Activated T-helper 9 cell treated with anti-CD3 and anti-CD28 coated beads, Interleukin-2, amount 50 U/mL, for 16 hours (primary cell): ENCODE data around the gene PLEKHA3.
"Not testable (repeated sequence)": the region's sequence is repeated elsewhere in the genome, so short reads cannot be mapped to it uniquely, and the experiment has no call there.

Experiments used
- DNase-seq: peaks from one replicate; pipeline ENCODE4 v3.0.0-alpha.2; 2020; ENCODE audit warnings: low read depth

Gene PLEKHA3

GRCh38 chr2:178525460-178525859 is 45.2 kb downstream of the PLEKHA3 start:
- not testable (repeated sequence) for DNase-seq

DNA sequence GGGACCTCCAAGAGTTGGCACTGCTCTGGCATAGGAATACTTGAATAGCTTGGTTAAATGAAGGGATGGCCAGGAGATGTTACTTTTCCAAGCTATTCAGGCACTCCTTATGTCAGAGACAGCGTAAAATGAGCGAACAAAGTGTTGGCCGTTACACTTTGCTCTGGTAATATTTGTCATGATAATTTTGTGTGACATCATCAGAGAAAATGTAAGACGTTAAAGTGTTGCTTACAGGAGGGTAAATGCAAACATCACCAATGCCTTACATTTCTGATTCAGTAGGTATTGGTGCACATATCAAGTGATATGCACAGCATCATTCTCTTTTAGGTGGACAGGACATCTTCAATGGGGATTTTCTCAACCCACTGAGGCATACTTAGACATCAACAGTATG is 46.0 kb downstream of the PLEKHA3 start:
- DNase-seq, result no peak

DNA sequence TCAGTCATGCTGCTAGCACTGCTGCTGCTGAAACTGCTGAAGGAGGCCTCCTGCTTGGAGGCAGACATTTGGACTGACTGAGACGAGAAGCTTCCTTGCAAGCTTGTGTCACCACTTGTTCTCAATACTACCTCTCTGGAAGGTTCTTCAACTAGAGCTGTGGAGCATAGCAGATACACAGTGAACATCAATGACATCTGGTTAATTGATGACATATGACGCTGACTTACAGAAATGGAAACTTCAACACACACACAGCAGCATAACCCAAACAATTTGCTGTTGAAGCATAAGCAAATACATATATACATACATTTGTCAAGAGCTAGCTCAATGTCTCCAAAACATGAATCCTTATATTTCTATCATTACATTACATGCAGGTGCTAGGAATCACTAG is 47.3 kb downstream of the PLEKHA3 start:
- DNase-seq, result no peak

GRCh38 chr2:178528647-178529046 is 48.4 kb downstream of the PLEKHA3 start:
- DNase-seq, result no peak

DNA sequence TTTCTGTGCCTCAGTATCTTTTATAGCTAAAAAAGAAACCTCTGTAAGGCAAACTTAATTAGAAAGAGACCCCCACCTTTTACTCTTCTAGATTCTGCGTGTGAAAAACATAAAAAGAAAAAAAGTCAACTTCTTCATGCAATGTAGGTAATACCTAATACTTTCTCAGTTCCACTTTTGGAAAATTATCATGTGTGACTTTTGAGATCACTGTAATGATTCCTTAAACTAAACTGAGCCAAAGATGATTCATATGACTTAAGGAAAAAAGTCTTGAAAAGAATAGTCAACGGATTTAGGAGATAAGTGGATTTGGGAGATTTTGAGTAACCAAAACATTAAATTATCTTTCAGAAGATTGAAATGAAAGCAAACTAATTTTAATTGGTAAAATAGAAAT is 48.9 kb downstream of the PLEKHA3 start:
- DNase-seq, result no peak

GRCh38 chr2:178530131-178530530 is 49.9 kb downstream of the PLEKHA3 start:
- DNase-seq, result no peak

GRCh38 chr2:178530625-178531142 is 50.4 kb downstream of the PLEKHA3 start:
- DNase-seq, result peak; percentile 3

DNA sequence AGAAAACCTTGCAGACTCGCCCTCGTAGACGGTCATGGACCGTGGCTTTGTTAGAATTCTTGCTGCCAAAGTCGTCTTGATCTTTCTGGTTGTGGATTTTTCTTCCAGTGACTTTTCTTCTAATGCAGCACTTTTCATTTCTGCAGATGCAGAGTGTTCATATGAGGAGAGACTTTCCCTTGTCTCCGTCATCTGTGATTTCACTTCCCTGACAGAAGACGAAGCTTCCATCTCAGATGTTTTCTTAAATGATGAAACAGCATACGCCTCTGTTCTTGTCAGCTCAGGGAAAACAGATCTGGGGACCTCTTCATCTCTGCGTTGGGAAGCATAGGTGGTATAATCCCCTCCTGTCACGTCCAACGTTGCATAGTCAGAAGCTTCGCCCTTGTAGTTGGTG is 50.9 kb downstream of the PLEKHA3 start:
- DNase-seq, result no peak

DNA sequence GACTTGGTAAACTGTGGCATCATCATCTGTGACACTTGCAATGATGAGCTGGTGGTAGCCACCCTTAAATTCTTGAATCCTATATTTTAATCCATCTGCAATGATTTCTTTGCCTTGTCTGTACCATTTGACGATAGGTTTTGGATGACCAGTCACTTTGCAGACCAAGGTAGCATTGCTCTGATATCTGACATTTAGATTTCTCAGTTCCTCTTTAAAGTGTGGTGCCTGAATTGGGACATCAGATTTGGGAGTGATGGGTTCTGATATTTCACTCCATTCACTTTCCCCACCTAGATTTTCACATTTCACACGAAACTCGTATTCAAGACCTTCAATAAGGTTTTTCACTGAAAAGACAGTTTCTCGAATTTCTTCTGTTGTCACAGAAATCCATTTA is 55.8 kb downstream of the PLEKHA3 start:
- no peak for DNase-seq

DNA sequence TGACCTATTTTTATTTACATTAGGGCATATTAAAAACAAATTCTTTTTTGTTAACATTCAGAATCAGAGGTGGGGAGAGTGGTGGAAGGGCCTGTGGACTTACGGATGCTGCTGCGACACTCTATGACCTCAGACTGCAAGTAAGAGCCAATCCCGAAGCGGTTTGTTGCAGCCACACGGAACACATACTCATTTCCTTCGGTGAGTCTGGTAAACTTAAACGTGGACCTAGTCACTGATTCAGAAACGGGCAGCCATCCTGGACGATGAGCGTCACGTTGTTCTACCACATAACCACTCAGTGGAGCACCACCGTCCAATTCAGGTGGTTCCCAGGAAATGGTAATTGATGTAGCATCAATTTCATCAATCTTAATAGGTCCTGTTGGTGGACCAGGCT is 61.9 kb downstream of the PLEKHA3 start:
- no peak for DNase-seq

DNA sequence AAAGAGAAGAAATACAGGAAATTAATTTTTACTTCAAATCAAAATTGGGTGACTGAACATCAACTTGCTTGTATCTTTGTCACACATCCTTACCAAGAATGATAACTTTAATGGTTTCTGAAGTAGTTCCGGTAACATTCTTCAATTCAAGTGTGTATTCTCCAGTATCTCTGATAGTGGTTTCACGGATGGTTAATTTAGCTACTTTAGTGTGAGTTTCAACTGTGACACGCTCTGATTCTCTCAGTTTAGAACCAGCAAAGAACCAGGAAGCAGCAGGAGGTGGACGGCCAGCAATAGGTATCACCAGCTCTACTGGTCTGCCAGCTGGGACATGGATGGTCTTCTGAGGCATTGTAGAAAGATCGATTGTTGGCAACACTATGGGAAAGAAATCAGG is 62.3 kb downstream of the PLEKHA3 start:
- DNase-seq, result no peak

DNA sequence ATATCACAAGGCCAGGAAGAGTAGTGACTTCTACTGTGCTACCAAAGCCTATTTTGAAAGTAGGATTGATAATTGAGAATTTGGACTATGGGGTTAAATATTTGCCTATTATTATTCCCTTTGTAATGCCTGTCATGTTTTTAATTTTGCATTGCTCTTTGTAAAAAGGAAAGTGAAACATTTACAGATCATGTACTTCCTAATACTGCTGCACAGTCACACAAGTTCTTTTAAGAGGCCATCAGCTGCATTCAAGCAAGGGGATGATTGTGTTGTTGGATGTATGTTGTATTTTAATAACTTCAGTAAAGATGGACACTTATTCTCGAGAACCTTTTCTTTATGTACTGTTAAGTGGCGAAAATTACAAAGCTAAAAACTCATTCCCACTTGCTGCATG is 70.1 kb downstream of the PLEKHA3 start:
- no peak for DNase-seq

DNA sequence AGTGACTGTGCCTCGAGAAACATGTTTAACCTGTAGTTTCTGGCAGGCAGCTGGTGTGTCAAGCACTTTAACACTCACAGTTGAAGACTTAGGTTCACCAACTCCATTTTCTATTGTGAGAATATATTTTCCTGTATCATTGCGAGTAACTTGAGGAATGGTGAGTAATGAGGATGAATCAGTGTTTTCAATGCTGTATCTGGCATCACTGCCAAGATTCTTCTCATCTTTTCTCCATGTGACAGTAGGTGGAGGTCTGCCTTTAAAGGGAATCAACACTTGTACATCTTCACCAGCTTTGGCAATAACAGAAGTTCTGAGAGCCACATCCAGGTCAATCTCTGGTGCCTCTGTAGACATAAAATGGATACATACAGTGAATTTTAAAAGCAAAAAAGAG is 72.8 kb downstream of the PLEKHA3 start:
- DNase-seq, result no peak
